Stimulated activated CD4-positive, alpha-beta T cell treated with anti-CD3 and anti-CD28 coated beads, Interleukin-15, amount 100 ng/mL, for 1 hour (primary cell): Measurements from ENCODE around the gene PRRT3.
"Not testable (repeated sequence)": the region's sequence is repeated elsewhere in the genome, so short reads cannot be mapped to it uniquely, and the experiment has no call there.

Experiments used
- DNase-seq, 2 donors: peaks; one replicate each; pipeline ENCODE4 v3.0.0-alpha.2; 2020; ENCODE audit warnings: low read depth in 1 of 2, low spot score in 1 of 2

The PRRT3 gene

DNA sequence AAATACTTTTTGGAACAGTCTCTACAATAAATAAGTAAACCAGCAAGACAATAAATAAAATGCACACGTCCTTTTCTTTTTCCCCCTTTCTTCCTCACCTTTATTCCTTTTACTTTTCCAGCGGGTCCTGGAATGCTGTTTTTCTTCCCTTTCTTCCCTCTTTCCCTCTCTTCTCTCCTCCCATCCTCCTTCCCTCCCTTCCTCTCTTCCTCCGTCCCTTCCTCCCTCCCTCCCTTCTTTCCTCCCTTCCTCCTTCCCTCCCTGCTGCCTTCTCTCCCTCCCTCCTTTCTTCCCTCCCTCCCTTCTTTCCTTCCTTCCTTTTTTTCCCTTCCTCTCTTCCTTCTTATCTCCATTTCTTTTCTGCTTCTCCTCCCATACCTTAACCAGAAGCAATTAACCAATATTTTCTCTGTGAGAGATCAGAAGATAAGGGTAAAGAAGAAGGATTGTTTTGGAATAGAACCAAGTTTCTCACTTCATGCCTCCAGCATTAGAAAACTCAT lies 52.9 kb downstream of the PRRT3 start:
- DNase-seq, result no peak

DNA sequence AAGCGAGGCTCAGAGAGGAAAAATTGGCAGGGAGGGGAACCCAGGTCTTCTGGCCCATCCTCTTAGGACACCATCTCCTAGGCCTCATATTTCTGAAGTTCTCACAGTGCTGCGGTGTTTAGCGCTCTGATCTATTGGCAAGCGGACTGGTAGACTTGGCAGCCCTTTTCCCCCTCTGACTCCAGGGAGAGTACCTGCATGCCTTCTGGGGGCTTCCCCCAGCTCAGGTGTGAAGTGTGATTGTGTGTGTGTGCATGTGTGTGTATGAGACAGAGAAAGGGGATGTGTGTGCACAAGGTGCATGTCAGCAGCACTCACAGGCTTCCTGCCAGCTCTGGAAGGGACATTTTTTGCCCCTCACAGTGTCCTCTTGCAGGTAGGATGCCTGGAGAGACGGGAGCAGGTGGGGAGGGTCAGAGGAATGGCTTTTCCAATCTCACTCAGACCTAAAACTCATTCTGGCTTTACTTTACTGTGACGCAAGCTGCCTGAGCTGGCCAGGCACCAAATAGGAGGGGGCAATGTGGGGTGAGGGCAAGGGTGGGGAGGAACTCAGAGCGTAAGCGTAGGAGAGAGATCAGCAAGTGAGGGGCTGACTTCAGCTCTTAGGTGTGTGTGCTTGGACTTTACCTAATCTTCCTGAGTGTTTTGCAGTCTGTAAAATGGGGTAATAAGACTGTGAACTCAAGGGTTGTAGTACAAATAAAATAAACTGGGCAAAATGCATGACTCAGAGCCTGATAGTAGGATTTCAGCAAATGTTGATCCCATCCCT lies 53.6 kb downstream of the PRRT3 start:
- DNase-seq, result no peak

DNA sequence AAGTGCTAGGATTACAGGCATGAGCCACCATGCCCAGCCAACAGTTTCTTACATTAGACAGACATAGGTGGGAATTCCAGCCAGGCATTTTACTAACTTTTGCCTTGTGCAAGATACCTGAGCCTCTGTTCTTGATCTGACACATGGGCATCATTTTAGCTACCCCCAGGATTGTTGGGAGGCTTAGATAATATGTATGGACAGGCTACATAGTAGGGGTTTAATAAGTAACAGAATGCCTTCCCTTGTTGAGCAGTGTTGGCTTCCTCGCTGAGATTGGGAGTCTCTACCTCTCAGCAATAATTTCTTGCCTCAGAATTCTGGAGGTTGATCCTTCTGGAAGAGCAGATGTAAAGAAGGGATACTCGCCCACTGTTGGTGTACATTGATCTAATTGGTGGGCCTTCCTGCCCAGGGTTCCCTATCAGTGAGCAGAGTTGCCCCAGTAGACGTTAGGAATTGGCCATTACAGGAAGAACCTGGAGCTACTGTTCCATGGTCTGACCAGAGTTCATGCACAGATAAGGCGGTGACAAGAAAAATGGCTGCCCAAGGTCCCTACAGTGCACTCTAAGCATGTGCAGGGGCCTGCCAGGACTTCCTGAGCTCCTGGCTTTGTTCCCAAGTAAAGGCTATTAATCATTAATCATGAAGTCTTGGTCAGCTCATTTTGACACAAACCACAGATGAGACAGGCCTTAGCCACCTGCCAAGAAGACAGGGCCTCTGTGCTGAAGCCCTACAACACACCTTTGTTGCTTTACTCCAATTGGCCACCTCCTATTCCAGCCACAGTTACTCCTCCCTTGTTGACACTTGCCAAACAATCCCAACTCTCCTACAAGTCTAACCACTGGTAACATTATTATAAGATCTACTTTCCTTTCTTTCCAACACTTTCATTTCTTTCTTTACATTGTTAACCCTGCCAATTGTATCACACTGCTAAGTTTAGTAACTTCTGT lies 54.5 kb downstream of the PRRT3 start:
- DNase-seq, result no peak

DNA sequence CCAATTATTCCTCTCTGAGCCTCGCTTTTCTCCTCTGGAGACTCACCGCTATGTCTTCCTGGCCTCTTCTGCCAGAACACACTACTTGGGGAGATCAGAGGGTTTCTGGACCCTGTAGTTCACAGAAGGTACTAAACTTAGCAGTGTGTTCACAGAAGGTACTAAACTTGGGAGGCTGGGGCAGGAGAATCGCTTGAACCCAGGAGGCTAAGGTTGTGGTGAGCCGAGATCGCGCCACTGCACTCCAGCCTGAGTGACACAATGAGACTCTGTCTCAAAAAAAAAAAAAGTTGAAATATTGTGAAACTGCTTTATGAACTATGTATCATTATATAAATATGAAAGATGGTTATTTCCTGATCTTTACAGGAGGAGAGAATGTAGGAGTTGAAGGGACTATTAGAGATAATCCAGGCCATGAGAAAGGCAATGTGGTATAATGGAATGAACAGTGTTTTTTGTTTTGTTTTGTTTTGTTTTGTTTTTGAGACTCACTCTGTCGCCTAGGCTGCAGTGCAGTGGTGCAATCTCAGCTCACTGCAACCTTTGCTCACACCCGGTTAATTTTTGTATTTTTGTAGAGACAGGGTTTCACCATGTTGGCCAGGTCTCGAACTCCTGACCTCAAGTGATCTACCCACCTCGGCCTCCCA lies 55.3 kb downstream of the PRRT3 start:
- not testable (repeated sequence) for DNase-seq

DNA sequence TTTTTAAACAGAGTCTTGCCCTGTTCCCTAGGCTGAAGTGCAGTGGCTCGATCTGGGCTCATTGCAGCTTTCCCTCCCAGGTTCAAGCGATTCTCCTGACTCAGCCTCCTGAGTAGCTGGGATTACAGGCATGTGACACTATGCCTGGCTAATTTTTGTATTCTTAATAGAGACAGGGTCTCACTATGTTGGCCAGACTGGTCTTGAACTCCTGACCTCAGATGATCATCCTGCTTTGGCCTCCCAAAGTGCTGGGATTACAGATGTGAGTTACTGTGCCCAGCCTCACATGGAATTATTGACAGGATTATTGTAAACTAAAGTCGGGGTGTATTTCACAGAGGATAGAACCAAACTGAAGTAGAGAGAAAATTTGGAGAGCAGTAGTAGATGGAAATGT lies 56.5 kb downstream of the PRRT3 start:
- not testable (repeated sequence) for DNase-seq
